ENCODE results near the gene TENM4.
A peak's percentile ranks its signal among the peaks of the same experiment; 100 is the strongest.

The TENM4 gene

DNA sequence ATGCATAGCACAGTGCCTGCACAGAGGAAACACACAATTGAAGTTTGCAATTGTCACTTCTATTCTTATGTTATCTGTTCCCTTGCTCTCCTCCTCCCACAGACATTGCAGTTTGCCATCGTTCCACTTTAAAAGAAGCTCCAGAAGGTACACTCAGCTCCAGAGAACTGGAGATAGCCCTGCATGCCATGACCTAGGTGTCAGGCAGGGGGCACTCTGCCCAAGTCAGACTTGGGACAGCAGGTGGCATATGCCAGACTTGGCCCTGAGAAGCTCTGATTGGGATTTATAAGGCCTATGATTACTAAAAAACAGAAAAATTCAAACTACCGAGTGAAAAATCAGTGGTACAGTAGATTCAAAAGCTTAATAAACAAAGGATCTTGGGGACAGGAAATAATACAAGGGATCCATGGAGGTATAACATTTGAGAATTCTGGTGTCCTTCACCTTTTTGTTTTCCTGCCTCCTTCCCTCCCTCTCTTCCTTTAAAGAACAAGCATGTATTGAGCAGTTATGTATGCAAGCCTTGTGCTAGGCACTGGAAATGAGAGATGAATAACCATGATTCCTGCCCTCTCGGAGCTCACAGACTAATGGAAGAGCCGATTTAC lies 40.0 kb downstream of the TENM4 start:
- H3K4me1 ChIP-seq, result no peaks in the 10 kb centered on the region
- no peak for DNase-seq
- no peaks in the 10 kb centered on the region for H3K36me3 ChIP-seq
- no peak overlapping the region for H3K27ac ChIP-seq
- TF ChIP-seq, protein P1, sequence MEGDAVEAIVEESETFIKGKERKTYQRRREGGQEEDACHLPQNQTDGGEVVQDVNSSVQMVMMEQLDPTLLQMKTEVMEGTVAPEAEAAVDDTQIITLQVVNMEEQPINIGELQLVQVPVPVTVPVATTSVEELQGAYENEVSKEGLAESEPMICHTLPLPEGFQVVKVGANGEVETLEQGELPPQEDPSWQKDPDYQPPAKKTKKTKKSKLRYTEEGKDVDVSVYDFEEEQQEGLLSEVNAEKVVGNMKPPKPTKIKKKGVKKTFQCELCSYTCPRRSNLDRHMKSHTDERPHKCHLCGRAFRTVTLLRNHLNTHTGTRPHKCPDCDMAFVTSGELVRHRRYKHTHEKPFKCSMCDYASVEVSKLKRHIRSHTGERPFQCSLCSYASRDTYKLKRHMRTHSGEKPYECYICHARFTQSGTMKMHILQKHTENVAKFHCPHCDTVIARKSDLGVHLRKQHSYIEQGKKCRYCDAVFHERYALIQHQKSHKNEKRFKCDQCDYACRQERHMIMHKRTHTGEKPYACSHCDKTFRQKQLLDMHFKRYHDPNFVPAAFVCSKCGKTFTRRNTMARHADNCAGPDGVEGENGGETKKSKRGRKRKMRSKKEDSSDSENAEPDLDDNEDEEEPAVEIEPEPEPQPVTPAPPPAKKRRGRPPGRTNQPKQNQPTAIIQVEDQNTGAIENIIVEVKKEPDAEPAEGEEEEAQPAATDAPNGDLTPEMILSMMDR (IDR thresholded peaks at IDR 0.05), result peak; percentile 54 to 72
- no peak overlapping the region for H3K4me3 ChIP-seq
- no peaks in the 10 kb centered on the region for H3K27me3 ChIP-seq
- no peaks in the 10 kb centered on the region for H3K9me3 ChIP-seq
- intact Hi-C loops (cut with DNase I; ENCODE audit: low total_unique reads), result loop anchor here (2.0 kb wide), 1 partner anchor 92 kb away; no protein-coding TSS in a partner anchor

DNA sequence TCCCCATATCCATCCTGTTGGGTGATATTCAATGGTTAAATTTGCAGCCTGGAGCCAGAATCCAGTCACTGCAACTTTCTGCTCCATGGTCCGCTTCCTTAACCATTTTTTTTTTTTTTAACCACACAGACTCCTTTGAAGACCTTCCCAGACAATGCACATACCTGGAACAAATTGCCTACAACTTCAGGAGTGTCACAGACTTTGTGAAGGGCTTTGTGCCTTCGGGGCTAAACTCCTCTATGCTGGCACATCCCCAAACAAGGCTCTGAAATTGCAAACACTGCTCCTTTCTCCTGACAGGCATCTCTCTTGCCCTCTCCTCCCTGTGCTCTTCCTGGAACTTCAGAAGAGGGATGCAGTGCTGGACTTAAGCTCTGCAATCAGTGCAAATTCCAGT lies 40.6 kb downstream of the TENM4 start:
- intact Hi-C loops (cut with DNase I; ENCODE audit: low total_unique reads), result loop anchor here (2.0 kb wide), 1 partner anchor 93 kb away; no protein-coding TSS in a partner anchor
- H3K27ac ChIP-seq, result no peak overlapping the region
- no peaks in the 10 kb centered on the region for H3K4me1 ChIP-seq
- TF ChIP-seq, protein P1 (IDR thresholded peaks at IDR 0.05), result no peak
- H3K9me3 ChIP-seq, result no peaks in the 10 kb centered on the region
- H3K4me3 ChIP-seq, result no peak overlapping the region
- DNase-seq, result no peak
- no peaks in the 10 kb centered on the region for H3K36me3 ChIP-seq
- no peaks in the 10 kb centered on the region for H3K27me3 ChIP-seq

DNA sequence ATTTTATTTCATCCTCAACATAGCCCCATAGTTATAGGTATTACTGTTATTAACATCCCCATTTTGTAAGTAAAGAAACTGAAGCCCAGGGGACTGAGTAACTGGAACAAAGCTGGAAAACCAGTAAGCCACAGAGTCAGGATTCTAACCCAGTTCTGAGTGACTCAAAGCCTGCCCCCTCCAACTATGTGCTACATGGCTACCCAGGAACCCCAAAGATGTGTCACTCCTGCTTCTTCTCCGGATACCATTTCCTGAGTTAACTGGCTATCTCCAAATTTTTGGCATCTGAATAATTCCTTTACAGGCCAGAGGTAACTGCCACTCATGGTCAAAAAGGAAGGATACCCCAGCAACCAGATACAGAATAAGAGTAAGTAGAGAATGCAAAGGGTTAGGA lies 43.6 kb downstream of the TENM4 start:
- Histone ChIP-seq H3K9me3 (no peaks in the 10 kb centered on the region), H3K4me1 (no peaks in the 10 kb centered on the region), H3K36me3 (no peaks in the 10 kb centered on the region), H3K27ac (no peak overlapping the region), H3K27me3 (no peaks in the 10 kb centered on the region), H3K4me3 (no peak overlapping the region)
- TF ChIP-seq, protein P1 (IDR thresholded peaks at IDR 0.05), result no peak
- no peak for DNase-seq
- intact Hi-C loops (cut with DNase I; ENCODE audit: low total_unique reads), result no loop called here

DNA sequence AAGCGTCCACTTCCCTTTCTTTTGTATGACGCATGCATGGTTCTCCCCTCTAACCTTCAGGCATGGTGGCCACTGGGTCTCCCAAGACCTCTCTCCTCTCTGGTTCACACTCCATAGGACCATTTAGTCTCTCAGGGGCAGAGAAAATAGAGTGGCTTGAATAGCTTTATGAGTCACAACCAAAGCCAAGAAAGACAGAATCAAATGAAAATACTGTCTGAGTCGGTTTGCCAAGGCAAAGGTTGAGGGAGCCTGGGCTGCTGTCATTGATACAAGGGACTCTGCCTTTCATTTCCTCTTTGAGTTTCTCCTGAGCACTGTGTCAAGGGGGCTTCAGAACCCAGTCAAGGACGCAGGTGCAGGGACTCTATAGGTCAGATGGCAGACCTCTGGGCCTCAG lies 44.2 kb downstream of the TENM4 start:
- Histone ChIP-seq H3K36me3 (no peaks in the 10 kb centered on the region), H3K9me3 (no peaks in the 10 kb centered on the region), H3K4me1 (no peaks in the 10 kb centered on the region), H3K4me3 (no peak overlapping the region), H3K27me3 (no peaks in the 10 kb centered on the region), H3K27ac (no peak overlapping the region)
- no peak for DNase-seq
- intact Hi-C loops (cut with DNase I; ENCODE audit: low total_unique reads), result no loop called here
- TF ChIP-seq, protein P1 (IDR thresholded peaks at IDR 0.05), result no peak

DNA sequence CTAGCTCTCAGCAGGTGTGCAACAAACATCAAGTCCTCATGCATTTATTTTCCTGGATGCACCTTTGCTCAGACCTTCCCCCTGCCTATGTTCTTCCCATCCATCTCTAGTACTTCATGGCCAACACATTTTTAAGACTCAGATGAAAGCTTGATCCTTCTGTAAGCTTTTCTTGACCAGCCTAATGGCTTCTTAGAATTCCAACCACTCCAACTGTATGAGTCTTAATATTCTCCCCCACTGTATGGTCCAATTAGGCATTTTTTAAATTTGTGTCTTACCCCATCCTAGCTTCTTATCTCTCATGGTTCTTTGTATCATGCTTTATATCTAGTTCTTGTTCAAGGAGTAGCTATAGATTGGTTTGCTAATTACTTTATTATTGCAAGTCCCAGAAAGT lies 44.8 kb downstream of the TENM4 start:
- H3K27ac ChIP-seq, result no peak overlapping the region
- no peak overlapping the region for H3K4me3 ChIP-seq
- no peaks in the 10 kb centered on the region for H3K9me3 ChIP-seq
- no peaks in the 10 kb centered on the region for H3K4me1 ChIP-seq
- no peak for DNase-seq
- H3K27me3 ChIP-seq, result no peaks in the 10 kb centered on the region
- H3K36me3 ChIP-seq, result no peaks in the 10 kb centered on the region
- TF ChIP-seq, protein P1 (IDR thresholded peaks at IDR 0.05), result no peak
- intact Hi-C loops (cut with DNase I; ENCODE audit: low total_unique reads), result no loop called here
